Non-pigmented ciliary epithelial cell (primary cell): ENCODE results near the gene ACAP3.

Experiments
- DNase-seq: peaks from one replicate; pipeline ENCODE4 v3.0.0-alpha.2; 2010; ENCODE audit warnings: low read depth

The ACAP3 gene

DNA sequence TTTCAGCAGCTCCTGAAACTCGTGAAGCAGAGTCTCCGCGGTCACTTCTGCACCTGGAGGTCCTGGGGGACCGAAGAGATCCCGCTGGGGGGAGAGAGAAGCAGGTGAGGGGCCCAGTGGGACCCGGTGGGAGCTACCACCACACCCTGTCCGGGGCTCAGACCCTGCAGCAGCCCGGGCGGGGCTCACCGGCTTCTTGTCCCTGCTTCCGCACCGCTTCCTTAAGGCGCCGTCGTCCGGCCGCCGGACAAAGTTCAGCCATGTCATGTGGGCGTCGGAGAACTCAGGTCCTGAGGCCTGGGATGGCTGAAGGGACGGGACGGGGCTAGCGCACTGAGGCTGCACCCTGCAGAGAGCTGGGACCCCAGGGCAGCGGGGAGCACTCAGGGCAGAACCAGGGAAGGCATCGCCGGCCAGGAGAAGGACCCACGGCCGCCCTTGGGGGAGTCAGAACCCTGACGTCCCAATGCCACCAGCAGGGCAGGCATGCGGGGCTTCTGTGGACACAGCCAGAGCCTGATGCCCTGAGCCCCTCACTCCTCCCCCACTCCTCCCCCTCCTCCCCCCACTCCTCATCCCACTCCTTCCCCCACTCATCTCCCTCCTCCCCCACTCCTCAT, 63.4 kb downstream of the ACAP3 start:
- DNase-seq = no peak

DNA sequence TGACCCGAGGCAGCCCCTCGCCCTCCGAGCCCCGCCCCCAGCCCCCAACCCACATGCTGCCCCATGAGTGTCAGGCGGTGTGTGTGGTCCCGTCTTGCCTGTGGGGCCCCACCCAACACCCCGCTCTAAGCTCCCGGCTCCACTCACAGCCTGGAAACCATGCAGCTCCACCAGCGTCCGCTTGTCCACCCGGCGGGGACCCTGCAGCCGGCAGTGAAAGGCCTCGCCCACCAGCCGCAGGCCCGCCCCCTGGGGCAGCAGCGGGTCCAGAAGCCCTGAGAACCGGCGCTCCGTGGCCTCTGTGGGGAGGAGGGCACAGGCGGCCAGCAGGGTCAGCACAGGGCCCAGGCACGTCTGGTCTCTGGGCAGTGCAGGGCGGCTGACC, 63.9 kb downstream of the ACAP3 start:
- DNase-seq = no peak

DNA sequence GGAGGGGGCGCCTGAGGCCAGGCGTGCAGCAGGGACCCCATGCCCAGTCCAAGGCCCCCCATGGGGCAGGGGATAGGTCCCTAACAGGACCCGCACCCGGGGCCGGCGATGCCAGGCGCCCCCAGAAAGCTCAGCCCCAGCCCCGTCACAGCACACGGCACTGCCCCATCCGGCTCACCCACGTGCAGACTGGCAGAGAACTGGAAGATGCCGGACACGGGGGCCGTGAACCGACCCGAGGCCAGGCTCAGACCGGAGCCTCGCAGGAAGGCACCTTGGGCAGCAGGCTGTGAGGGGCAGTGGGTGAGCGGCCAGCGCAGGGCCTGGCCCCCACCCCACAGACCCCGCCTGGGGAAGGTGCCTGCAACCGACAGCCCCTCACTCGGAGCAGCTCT, 64.5 kb downstream of the ACAP3 start:
- DNase-seq = no peak

DNA sequence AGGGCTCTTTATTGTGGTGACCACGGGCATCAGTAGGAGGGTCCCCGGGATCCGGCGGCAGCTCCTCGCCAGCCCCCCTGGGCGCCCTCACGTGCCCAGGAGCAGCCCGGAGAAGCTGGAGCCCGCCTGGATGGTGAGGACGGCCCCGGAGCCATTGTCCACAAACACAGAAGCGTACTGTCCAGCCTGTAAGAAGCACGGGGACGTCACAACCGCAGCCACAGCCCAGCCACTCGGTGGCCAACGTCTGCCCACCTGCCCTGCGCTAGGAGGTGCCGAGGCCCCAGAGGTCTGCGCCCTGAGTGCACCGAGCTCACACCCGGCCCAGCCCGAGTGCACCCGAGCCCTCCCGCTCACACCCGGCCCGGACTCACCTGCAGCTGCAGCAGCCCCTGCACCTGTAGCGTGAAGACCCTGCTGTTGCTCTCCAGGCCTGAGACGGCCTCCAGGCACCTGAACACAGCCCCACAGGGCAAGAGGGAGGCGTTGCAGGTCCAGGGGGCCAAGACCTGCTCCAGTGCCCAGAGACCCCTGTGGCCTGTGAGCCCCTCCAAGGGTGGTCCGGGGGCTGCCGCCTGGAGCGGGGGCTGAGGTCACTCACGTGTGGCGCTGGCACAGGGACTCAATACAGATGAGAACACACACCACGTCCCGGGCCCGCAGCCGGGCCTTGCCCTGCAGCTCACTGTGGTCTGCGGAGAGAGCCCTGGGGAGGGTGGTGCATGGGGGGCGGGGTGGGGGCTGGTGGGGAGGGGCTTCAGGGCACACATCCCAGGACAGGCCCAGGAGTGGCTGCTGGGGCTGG, 65.1 kb downstream of the ACAP3 start:
- DNase-seq = no peak
